Measurements from ENCODE around the gene ZPR1.
"Not testable (repeated sequence)": the region's sequence is repeated elsewhere in the genome, so short reads cannot be mapped to it uniquely, and the experiment has no call there.

Gene ZPR1

DNA sequence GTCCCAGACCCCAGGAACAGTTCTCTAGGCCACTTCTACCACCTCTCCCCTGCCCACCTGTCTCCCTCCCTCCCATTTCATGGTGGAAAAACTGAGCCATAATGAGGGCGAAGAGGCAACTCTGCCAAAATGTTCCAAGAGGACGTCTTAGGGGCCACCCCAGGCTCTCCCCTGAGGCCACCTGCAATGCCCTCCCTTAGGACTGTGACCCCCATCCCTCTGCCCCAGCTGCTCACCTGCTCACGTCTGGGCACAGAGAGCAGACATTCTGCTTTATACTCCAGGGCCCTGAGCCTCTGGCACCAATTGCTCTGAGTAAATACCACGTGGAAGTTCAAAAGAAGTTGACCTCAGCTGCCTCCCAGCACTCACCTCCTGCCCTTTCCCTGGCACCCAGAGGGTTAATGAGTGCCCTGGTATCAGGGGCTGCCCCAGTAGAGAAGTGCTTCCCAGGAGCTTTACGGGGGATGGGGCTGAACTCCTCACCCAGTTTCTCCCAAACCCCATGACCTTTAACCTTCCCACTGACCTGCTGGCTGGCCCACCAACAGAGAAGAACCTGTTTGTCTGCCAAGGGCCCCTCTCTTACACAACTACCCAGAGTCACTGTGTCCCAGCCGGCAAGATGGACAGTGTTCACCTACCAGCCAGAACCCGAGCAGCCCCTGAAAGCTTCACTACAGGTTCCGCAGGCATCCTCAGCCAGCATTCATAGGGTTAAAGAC, 4.5 kb upstream of the ZPR1 start:
- DNase-seq (ENCODE audit: low spot score), result no peak

- no peak for DNase-seq (ENCODE audit: low spot score)
Measured at GRCh38 chr11:116791813-116792143, 4.0 kb upstream of the ZPR1 start, which contains the start of gene APOA5. APOA5 (minus strand) TSS chr11:116791879; CDS start chr11:116791860, 19 bp downstream.

DNA sequence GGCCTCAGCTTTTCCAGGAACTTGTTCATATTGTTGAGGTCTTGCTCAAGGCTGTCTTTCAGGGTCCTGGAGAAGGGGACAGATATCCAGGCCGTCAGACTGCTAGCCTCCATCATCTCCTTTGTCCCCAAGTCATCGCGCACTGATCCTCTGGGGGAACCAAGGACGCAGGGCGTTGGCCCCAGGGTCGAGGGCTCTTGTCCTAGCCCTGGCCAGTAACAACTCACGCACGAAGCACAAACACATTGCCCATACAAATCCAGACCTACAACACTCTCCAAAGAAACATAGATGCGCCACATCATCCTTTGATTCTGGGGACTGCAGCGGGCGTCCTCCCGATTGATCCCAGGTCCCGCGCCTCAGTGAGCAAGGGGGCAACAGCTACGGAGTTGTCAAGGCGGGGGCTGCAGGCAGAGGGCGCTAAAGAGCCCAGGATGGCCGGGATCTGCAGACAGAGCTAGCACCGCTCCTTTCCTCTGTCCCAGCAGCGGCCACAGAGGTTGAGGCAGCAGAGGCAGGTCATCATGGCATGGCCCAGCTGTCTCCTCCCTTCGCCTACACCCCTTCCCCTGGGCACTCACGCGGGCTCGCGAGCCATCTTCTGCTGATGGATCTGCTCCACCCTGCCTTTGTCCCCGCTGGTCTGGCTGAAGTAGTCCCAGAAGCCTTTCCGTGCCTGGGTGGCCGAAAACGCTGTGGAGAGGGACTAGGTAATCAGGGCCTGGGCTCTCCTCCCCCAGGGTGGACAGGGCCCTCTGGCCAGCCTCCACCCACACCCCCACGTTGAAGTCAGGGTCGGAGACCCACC, 3.4 kb upstream of the ZPR1 start:
- DNase-seq (ENCODE audit: low spot score), result peak; percentile 92

- DNase-seq (ENCODE audit: low spot score), result no peak
Measured at GRCh38 chr11:116790167-116791001, 2.6 kb upstream of the ZPR1 start.

DNA sequence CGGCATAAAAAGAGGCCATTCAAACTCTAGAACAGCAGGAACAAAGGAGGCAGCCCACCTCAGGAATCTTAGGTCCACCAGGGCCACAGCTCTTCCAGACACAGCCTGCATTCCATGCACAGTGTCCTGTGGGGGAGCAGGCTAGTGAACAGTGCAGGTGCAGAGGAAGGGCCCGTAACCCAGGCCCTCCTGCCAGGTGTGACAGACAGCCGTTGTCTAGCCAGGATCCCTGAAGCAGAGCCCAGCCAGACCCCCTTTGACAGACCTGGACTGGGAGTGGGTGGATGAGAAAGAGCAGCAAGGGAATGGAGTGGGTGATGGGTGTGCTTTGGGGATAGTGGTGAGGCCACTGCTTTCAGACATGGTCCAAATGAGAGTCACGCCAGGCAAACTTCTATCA, 1.2 kb upstream of the ZPR1 start:
- no peak for DNase-seq (ENCODE audit: low spot score)

DNA sequence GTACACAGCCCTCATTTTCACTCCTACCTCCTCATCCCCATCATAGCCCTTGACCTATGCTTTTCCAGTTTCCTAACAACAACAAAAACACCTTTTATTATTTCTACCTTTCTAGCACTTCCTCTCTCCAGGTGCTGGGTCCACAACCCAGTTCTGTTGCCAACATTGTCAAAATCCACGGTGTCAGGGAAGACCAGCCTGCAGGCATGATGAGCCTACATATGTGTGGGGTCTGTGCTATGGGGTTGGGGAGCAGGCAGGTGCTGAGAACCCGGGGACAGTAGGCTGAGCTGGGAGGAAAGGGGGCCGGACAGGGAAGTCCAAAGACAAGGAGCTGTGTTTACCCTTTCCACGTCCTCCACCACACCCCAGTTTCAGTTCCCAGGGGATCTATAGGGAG, 711 bp upstream of the ZPR1 start:
- DNase-seq (ENCODE audit: low spot score), result no peak

GRCh38 chr11:116787436-116787785, 412 bp downstream of the ZPR1 start:
- DNase-seq (ENCODE audit: low spot score), result peak; percentile 16

DNA sequence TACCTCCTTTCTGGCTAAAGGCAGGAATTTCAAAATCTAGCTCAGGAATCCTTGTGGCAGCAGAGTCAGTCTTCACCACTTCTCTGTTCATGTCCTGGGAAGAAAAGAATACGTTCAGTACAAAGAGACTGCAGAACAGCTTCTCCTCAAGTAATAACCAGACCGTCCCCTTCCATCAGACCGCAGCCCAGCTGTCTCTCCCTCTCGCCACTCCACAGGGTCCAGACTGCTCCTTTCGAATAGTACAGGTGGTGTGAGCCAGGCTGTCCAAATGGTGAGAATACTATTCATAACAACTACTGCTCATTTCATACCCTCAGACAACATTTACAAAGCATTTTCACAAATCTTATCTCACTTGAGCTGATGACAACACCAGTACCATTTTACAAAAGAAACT, 857 bp downstream of the ZPR1 start:
- DNase-seq (ENCODE audit: low spot score), result no peak

DNA sequence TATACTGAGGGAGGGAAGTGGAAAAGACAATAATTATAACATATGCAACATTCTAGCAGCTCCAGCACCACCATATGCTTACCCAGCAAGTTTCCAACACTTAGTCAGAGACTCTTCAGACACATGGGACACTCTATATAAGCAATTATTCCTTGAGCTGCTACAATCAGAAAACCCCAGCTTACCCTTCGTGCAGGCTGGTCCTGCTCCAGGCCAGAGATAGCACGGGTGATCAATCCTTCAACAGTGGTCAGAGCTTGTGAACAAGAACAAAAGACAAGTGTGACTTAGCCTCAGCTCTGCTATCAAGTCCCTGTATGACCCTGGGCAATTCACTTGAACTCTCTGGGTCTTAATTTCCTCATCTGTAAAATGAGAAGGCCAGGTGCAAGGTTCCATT, 1.5 kb downstream of the ZPR1 start:
- no peak for DNase-seq (ENCODE audit: low spot score)

DNA sequence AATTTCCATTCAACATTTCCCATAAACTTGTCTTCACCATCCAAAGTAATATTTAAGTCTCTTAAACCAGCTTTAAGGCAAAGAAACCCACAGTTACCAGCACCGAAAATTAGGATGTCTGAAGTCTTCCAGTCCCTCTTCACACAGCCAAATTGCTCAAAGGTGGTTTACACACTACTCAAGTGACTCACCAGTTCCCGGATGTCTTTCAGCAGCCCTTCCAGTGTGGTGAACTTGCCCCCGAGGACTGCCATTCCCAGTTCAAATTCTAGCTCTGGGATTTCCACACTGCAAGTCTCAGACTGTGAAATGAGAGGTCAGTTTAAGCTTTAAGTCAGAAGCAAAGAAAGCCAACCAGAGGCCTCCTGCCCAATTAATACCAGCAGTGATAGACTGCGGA, 5.1 kb downstream of the ZPR1 start:
- no peak for DNase-seq (ENCODE audit: low spot score)

DNA sequence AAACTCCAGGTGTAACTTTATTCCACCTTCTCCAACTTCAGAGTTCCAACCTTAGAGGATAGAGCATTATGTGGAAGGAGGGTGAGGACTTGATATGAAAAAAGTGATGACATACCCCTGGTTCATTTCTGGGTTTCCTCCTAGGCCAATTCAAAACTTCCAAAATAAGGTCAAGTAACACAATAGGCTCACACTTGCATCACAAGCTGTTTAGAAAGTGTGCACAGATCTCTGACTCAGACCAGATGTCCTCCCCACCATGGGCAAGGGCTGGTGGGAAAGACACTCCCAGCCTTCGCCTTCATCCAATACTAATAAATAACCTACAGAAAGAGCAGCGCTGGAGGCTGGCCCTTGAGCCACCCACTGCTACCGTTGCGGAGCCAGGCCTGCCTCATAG, 9.3 kb downstream of the ZPR1 start:
- DNase-seq (ENCODE audit: low spot score), result no peak

DNA sequence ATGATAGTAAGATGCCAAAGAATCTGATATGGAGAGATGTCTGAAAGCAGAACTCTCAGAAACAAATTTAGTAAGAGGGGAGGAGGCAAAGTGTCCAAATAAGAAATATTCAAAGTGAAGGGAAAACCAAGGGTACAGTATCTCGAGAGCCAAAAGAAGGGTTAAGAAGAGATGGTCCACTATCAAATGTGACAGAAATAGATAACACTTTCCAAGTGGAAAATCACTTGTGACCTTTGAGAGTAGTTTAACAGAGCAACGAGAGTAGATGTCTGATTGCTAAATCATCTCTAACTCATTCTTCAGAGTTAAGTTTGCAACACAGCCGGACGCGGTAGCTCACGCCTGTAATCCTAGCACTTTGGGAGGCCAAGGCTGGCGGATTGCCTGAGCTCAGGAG, 10.8 kb downstream of the ZPR1 start:
- DNase-seq (ENCODE audit: low spot score), result no peak

DNA sequence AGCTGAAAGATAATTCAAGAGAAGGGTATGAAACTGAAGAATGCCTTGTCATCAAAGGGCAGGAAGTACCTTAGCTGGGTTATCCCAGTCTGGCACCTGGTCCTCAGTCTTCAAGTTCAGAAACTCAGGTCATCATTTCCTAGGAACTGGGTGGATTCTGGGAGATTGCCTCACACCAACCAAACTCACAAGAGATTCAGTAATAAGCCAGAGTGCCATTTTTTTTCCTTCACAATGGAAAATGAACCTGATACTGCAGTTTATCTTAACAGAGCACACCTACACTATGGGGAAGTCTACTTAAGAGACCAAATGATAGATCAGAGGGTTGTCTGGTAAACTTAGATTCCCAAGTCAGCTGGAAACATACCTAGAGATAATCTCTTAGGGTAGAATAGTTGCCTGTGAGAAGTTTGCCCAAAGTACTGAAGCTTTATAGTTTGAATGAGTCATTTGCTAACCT, 11.3 kb downstream of the ZPR1 start:
- DNase-seq (ENCODE audit: low spot score), result no peak

DNA sequence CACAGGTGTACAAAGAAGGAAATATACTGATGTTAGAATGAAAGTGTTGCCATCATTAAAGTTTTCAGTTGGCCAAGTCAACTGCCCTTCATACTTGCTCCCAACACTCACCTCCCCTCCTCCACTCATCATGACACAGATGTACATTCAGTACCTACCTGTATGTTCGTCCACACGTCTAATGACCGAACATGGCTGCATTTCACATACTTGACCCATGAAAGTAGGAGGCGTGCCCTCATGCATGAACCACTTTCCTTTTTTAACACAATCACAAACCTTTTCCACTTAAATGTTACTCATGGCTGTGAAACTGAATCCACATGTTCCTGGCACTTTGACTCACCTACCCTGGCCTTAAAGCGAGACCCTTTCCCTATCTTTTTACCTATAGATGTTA, 11.8 kb downstream of the ZPR1 start:
- DNase-seq (ENCODE audit: low spot score), result no peak

DNA sequence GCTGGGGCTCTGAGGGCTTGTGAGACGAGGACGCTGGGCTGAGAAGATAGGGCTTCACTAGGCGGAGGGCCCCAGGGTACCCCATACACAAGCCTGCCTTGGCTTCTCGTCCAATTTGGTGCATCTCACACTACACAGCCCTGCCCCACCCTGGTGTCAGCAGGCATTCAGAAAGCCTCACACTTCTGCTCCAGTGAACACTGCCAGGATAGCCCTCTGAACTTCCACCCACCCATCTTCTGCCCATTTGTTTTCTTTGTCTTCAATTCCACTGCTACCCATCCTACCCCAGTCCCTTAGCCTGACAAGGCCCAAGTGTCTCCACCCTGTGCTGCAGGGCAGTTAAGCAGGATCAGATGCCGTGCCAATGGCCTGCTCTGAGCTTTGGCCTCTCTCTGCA, 13.2 kb downstream of the ZPR1 start:
- DNase-seq (ENCODE audit: low spot score), result no peak

DNA sequence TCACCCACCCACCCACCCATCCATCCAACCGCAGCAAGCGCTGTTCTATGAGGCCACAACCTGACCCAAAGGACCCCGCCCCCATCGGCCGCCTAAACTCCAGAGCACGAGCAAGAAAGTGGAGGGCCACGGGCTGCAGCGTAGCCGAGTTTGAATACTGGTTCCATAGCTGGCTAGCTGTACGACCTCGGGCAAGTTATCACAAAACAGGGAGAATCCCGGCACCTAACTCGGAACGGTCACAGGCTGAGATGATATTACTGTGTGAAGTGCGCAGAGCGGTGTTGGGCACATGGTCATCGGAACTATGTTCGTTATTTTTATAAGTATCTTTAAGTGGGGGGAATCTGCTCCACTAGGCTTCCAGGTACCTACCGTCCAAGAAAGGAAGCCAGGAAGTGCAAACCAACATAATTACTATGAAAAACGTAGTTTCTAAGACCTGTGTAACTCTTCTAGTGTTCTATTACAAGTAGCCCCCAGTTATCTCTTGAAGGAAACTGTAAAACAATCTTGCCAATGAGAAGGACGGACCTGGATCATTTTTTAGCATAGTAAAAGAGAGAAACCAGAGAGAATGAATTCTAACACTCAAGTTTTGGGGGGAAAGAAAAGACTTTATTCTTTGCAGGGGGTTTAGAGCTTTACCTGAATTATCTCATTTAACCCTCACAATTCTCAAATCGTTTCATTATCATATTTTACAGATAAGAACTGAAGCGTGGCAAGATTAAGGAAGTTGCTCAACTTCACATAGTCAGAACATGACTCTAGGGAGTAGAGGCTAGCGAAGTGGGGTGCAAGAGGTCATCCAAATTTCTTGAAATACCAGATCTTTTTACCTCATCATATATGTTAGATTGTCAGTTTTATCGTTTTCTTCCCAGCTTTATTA, 14.4 kb downstream of the ZPR1 start:
- no peak for DNase-seq (ENCODE audit: low spot score)

DNA sequence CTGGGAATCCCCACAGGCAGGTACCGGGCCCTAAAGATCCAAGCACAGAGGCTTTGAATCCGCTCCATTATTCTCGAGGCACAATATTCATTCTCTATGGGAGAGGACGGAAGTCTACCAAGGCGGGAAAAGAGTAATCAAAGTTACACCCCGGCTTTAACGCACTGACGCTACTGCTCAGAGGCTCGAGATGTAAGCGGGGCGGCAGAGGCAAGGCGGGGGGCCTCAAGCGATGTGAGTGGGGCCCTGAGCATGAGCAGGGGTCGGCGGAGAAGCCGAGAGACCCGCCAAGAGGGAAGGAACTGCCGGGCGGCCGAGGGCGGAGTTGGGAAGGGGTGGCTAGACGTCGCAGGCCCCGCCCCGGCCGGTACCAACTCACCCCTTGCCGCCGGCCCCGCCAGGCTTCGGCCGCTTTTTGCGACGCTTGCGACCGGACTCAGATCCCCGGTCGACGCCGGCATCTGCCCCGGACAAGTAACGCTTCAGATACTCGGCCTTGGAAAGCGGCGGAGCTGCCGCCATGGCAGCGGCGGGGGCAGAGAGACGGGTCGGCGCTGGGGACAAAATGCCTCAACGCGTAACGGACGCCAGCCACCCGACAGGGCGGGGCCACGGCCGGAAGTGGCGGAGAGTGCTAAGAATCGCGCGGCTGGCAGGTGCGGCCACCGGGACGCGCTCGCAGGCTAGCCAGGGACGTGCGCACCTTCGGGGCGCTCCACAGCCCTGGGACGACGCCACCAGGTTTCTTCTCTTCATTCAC, 15.2 kb downstream of the ZPR1 start, which contains the start of gene BUD13:
Gene BUD13, minus strand, starts transcription at position 545 of the 760 bp plus-strand sequence. Its CDS starts 23 bp downstream, at position 522.
- DNase-seq (ENCODE audit: low spot score), result peak; percentile 97

- DNase-seq (ENCODE audit: low spot score), result no peak
Measured at GRCh38 chr11:116771935-116772334, 15.9 kb downstream of the ZPR1 start.

GRCh38 chr11:116762132-116762531, 25.7 kb downstream of the ZPR1 start:
- no peak for DNase-seq (ENCODE audit: low spot score)

DNA sequence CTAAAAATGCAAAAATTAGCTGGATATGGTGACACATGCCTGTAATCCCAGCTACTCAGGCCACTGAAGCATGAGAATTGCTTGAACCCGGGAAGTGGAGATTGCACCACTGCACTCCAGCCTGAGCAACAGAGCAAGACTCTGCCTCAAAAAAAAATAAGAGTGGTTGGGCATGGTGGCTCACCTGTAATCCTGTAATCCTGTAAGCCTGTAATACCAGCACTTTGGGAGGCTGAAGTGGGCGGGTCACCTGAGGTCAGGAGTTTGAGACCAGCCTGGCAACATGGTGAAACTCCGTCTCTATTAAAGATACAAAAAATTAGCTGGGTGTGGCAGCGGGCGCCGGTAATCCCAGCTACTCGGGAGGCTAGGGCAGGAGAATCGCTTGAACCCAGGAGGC, 31.8 kb downstream of the ZPR1 start:
- DNase-seq (ENCODE audit: low spot score), result not testable (repeated sequence)
